GM12878 (cell line): ENCODE measurements around the gene CHMP1B. TPM values are rescaled to one million over a fixed set of nuclear protein-coding genes. Genes with fewer than 3 reads are reported as not detected.

ENCODE experiments used
- ATAC-seq: fragments of 200-7000 bp; cut with Tn5 transposase; 3 replicates; pipeline ENCODE4 v1.9.1; 2020; ENCODE audit warnings: mild to moderate bottlenecking, moderate library complexity
- BruUV-seq: library from RNA; stranded (reverse); fragments of 400-500 nt; replicated peaks from 2 replicates; lab custom pipeline; 2021; lab: Mats Ljungman, UMichigan
- CTCF ChIA-PET: fragments of 300-600 bp; sonication (Branson Sonifier 250); formaldehyde crosslinking; extraction: SDS; loops from one replicate; lab custom pipeline; 2021; ENCODE audit warnings: inconsistent platforms; lab: Yijun Ruan, JAX
- POLR2A ChIA-PET: fragments of 350-600 bp; formaldehyde crosslinking; extraction: SDS; loops from one replicate; lab custom pipeline; 2021; ENCODE audit warnings: inconsistent platforms; lab: Charles Lee
- RAD21 ChIA-PET: fragments of 300-600 bp; sonication (Branson Sonifier 250); formaldehyde crosslinking; loops from one replicate; lab custom pipeline; 2023; ENCODE audit warnings: antibody characterized with exemption; ENCODE audit not compliant: unreplicated experiment; lab: Charles Lee
- SMC1A ChIA-PET: fragments of 300-600 bp; sonication (Branson Sonifier 250); formaldehyde crosslinking; loops from one replicate; lab custom pipeline; 2023; ENCODE audit not compliant: unreplicated experiment, uncharacterized antibody; lab: Charles Lee
- DNase-seq: peaks from one replicate; pipeline ENCODE4 v3.0.0-alpha.2; 2011; ENCODE audit warnings: low read depth, low spot score
- FAIRE-seq: peaks from 3 replicates; lab custom pipeline; 2011; peaks lifted over from hg19 to GRCh38; lab: Jason Lieb, UNC
- H2AFZ ChIP-seq: 2 replicates; pipeline ENCODE4 v1.6.0; 2011; ENCODE audit warnings: low read depth, low read length, control low read depth; ENCODE audit not compliant: control insufficient read depth
- H3K27ac ChIP-seq: 2 replicates; pipeline ENCODE4 v1.5.1; 2011; ENCODE audit warnings: control low read depth; ENCODE audit not compliant: control insufficient read depth, insufficient read depth
- H3K27me3 ChIP-seq, 2 experiments: replicated peaks in 1 of 2; 2 replicates each; pipeline versions ENCODE4 v1.6.0 to v1.6.1; 2011; ENCODE audit warnings: low read length in 1 of 2; ENCODE audit not compliant: control insufficient read depth in 2 of 2, insufficient read depth in 2 of 2
- H3K36me3 ChIP-seq, 2 experiments: 2 replicates each; pipeline ENCODE4 v1.5.1; 2011; ENCODE audit warnings: low read length in 1 of 2; ENCODE audit not compliant: control insufficient read depth in 2 of 2, insufficient read depth in 2 of 2
- H3K4me1 ChIP-seq: 2 replicates; pipeline ENCODE4 v1.6.1; 2011; ENCODE audit warnings: mild to moderate bottlenecking, low read length, moderate library complexity, mixed read lengths; ENCODE audit not compliant: control insufficient read depth, insufficient read depth
- H3K4me2 ChIP-seq: 2 replicates; pipeline ENCODE4 v1.6.0; 2011; ENCODE audit warnings: control low read depth; ENCODE audit not compliant: control insufficient read depth, insufficient read depth
- H3K4me3 ChIP-seq: fragments of 200-600 bp; sonication (generic); 2 replicates; pipeline ENCODE4 v1.5.1; 2016
- H3K79me2 ChIP-seq: 2 replicates; pipeline ENCODE4 v1.6.0; 2011; ENCODE audit warnings: low read length; ENCODE audit not compliant: control insufficient read depth, insufficient read depth
- H3K9ac ChIP-seq: 2 replicates; pipeline ENCODE4 v1.8.0; 2011; ENCODE audit warnings: low read length, control low read depth, mixed read lengths; ENCODE audit not compliant: control insufficient read depth, insufficient read depth
- H3K9me3 ChIP-seq: replicated peaks from 3 replicates; pipeline ENCODE4 v1.5.1; 2011; ENCODE audit warnings: mild to moderate bottlenecking, low read length; ENCODE audit not compliant: control insufficient read depth, insufficient read depth
- H4K20me1 ChIP-seq: 2 replicates; pipeline ENCODE4 v1.6.0; 2011; ENCODE audit not compliant: control insufficient read depth, insufficient read depth
- BRCA1 ChIP-seq: IDR thresholded peaks from 2 replicates; pipeline ENCODE4 v1.6.1; 2011; ENCODE audit warnings: low read depth, low read length, improper control_type of control experiment
- CHD4 ChIP-seq: fragments of 200-600 bp; sonication (generic); IDR thresholded peaks from 2 replicates; pipeline ENCODE4 v1.6.1; 2016; ENCODE audit warnings: mild to moderate bottlenecking
- CREB1 ChIP-seq: IDR thresholded peaks from 2 replicates; pipeline ENCODE4 v1.6.1; 2012; ENCODE audit warnings: low read depth, mild to moderate bottlenecking, inconsistent platforms
- E4F1 ChIP-seq: fragments of 450-650 bp; IDR thresholded peaks from 2 replicates; pipeline ENCODE4 v1.6.1; 2018; ENCODE audit warnings: borderline replicate concordance, mild to moderate bottlenecking; ENCODE audit not compliant: partially characterized antibody
- EGR1 ChIP-seq, 2 experiments: IDR thresholded peaks; 1 replicate in 1 of 2; 2 replicates in 1 of 2; pipeline ENCODE4 v1.6.1; 2011 to 2012; ENCODE audit warnings: low read depth in 2 of 2, low read length in 2 of 2, borderline replicate concordance in 1 of 2, mild to moderate bottlenecking in 1 of 2, moderate library complexity in 1 of 2
- ESRRA ChIP-seq: IDR thresholded peaks from 2 replicates; pipeline ENCODE4 v1.6.1; 2012; ENCODE audit warnings: mild to moderate bottlenecking, low read length, improper control_type of control experiment
- GATAD2B ChIP-seq: fragments of 450-650 bp; conservative IDR thresholded peaks from 2 replicates; pipeline ENCODE4 v1.6.1; 2017; ENCODE audit warnings: low read depth, mild to moderate bottlenecking, moderate library complexity
- HSF1 ChIP-seq: fragments of 150-350 bp; IDR thresholded peaks from 2 replicates; pipeline ENCODE4 v1.6.1; 2014; ENCODE audit warnings: mild to moderate bottlenecking, low read depth, low read length
- JUND ChIP-seq: IDR thresholded peaks from 2 replicates; pipeline ENCODE4 v1.6.1; 2012; ENCODE audit warnings: low read depth, mild to moderate bottlenecking, low read length, improper control_type of control experiment, moderate library complexity
- MLLT1 ChIP-seq: fragments of 450-650 bp; IDR thresholded peaks from 2 replicates; pipeline ENCODE4 v1.6.1; 2016; ENCODE audit warnings: mild to moderate bottlenecking
- MXI1 ChIP-seq: fragments of 150-350 bp; IDR thresholded peaks from 2 replicates; pipeline ENCODE4 v1.6.1; 2011; ENCODE audit warnings: low read depth, mild to moderate bottlenecking, inconsistent platforms, low read length, improper control_type of control experiment
- RFX5 ChIP-seq: IDR thresholded peaks from 2 replicates; pipeline ENCODE4 v1.6.1; 2011; ENCODE audit warnings: low read depth, low read length, improper control_type of control experiment
- RUNX3 ChIP-seq: IDR thresholded peaks from 2 replicates; pipeline ENCODE4 v1.6.1; 2012; ENCODE audit warnings: low read length, inconsistent platforms
- SRF ChIP-seq, 2 experiments: IDR thresholded peaks; 2 replicates each; pipeline ENCODE4 v1.6.1; 2011; ENCODE audit warnings: low read depth in 2 of 2, low read length in 2 of 2, mild to moderate bottlenecking in 1 of 2, moderate library complexity in 1 of 2
- TAF1 ChIP-seq: IDR thresholded peaks from 2 replicates; pipeline ENCODE4 v1.6.1; 2011; ENCODE audit warnings: mild to moderate bottlenecking, low read depth, low read length, borderline replicate concordance
- TCF12 ChIP-seq: IDR thresholded peaks from 2 replicates; pipeline ENCODE4 v1.6.1; 2011; ENCODE audit warnings: low read depth, mild to moderate bottlenecking, low read length
- YBX1 ChIP-seq: fragments of 450-650 bp; IDR thresholded peaks from 2 replicates; pipeline ENCODE4 v1.6.1; 2016; ENCODE audit warnings: antibody characterized with exemption
- WGBS: methylation state at CpG from one replicate; pipeline ENCODE4 v1.1.6; 2016; ENCODE audit warnings: low lambda C conversion rate; ENCODE audit not compliant: insufficient replicate concordance, insufficient coverage; ENCODE audit errors: missing lambda C conversion rate; 5-methylcytosine and 5-hydroxymethylcytosine counted together
- in situ Hi-C: fragments of 300-500 bp; cut with MboI; formaldehyde crosslinking; loops from 9 replicates; pipeline ENCODE4 v1.14.3; 2018; ENCODE audit warnings: mixed read lengths
- intact Hi-C: fragments of 100-400 bp; cut with micrococcal nuclease; formaldehyde crosslinking; loops from one replicate; pipeline ENCODE4 v1.14.2; 2022; ENCODE audit not compliant: unreplicated experiment
- polyA plus RNA-seq, 11 experiments: library from polyadenylated mRNA; depleted of rRNA in 4 of 11; unstranded in 6 of 11; stranded (reverse) in 5 of 11; fragments of >200 nt; fragmentation: Nextera tagmentation in 4 of 11; fragmentation: Illumina TruSeq in 1 of 11; extraction: Ambion mirVana in 4 of 11; extraction: Trizol in 1 of 11; gene quantifications; 1 replicate in 1 of 11; 2 replicates in 10 of 11; pipeline versions ENCODE4 v1.2.1 to v1.2.3, GENCODE V29; 2011 to 2016; ENCODE audit warnings: inconsistent platforms in 2 of 11, missing spikeins in 2 of 11, low read depth in 1 of 11
- total RNA-seq, 4 experiments: library from RNA; depleted of rRNA in 3 of 4; stranded (reverse); fragments of >200 nt in 3 of 4; fragmentation: Illumina TruSeq in 1 of 4; extraction: Trizol in 1 of 4; gene quantifications; 2 replicates each; pipeline versions ENCODE4 v1.2.1 to v1.2.3, GENCODE V29; 2013 to 2021
- TF ChIP-seq, protein P1 (sequence below): IDR thresholded peaks from 2 replicates; pipeline ENCODE4 v1.6.1; 2011; ENCODE audit warnings: low read depth, mild to moderate bottlenecking, low read length, moderate library complexity, borderline replicate concordance; ENCODE audit errors: extremely low read depth

CHMP1B gene
- total and polyA plus RNA-seq, 10 of the 15 experiments (the other 5 are each of a cell fraction or from before 2014, with no cell fraction given) = 8.5 to 24.0 (median 18.6) TPM

GRCh38 chr18:11862468-11863137, 11.4 kb downstream of the CHMP1B start (continued):
- no peak for TF ChIP-seq E4F1
- TF ChIP-seq, all 136 proteins: peak for 0

DNA sequence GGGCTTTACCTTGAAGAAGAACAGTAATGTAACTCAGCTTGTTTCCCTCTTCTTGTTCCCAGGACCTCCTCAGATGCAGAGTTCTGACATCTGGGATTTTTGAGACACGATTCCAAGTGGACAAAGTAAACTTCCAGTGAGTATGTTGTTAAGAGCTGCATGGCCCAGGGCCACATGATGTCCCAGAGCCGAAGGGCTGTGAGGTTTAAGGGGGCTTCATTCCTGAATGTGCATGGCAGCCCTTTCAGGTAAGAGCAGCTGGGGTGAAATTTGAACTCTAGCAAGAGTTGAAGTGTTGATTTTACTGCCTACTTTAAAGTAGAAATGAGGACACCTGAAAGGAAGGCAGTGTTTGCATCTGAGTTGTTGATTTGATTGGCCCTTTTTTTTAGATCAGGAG, 13.3 kb downstream of the CHMP1B start:
- SMC1A ChIA-PET = no interaction called here
- Histone ChIP-seq H3K27ac (no peak overlapping the region), H3K4me3 (no peak overlapping the region), H3K4me2 (no peak overlapping the region), H3K36me3 (no peaks in the 10 kb centered on the region), H3K9me3 (no peaks in the 10 kb centered on the region), H3K27me3 (no peaks in the 10 kb centered on the region; a peak in 2 of 4 replicates), H3K79me2 (no peaks in the 10 kb centered on the region), H2AFZ (no peak overlapping the region), H4K20me1 (no peaks in the 10 kb centered on the region), H3K4me1 (no peaks in the 10 kb centered on the region), H3K9ac (no peak overlapping the region)
- WGBS = 13% methylated on average over 2 of the region's 2 CpGs
- no peak for ATAC-seq
- no TSS peak for BruUV-seq
- FAIRE-seq = no peak
- CTCF ChIA-PET = no interaction called here
- RAD21 ChIA-PET = no interaction called here
- in situ Hi-C loops (no loop called here), intact Hi-C loops (no loop called here)
- DNase-seq = no peak
- POLR2A ChIA-PET = no interaction called here
- TF ChIP-seq EGR1 (IDR thresholded peaks at IDR 0.05; ENCODE audit: borderline replicate concordance in 1 of 2, low read depth in 2 of 2, low read length in 2 of 2) (no peak), JUND (no peak), HSF1 (no peak), YBX1 (no peak), ESRRA (no peak), SRF (IDR thresholded peaks at IDR 0.05; ENCODE audit: low read depth in 2 of 2, low read length in 2 of 2) (no peak), RFX5 (no peak), CREB1 (no peak), MXI1 (no peak), MLLT1 (no peak), GATAD2B (no peak), TCF12 (no peak), BRCA1 (no peak), CHD4 (no peak), TAF1 (no peak), RUNX3 (no peak)
- TF ChIP-seq, protein P1, sequence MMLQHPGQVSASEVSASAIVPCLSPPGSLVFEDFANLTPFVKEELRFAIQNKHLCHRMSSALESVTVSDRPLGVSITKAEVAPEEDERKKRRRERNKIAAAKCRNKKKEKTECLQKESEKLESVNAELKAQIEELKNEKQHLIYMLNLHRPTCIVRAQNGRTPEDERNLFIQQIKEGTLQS = no peak
